Brain microvascular endothelial cell (primary cell): ENCODE results near the gene FYB1.

Source experiments
- DNase-seq: peaks from one replicate; pipeline ENCODE4 v3.0.0-alpha.2; 2020
- H3K27ac ChIP-seq: fragments of 250-450 bp; sonication (Bioruptor Pico); 2 replicates; pipeline ENCODE4 v1.5.1; 2020; ENCODE audit warnings: mild to moderate bottlenecking, moderate library complexity
- H3K27me3 ChIP-seq: fragments of 250-450 bp; sonication (Bioruptor Pico); replicated peaks from 2 replicates; pipeline ENCODE4 v1.5.1; 2020; ENCODE audit warnings: mild to moderate bottlenecking
- H3K36me3 ChIP-seq: fragments of 250-450 bp; sonication (Bioruptor Pico); replicated peaks from 2 replicates; pipeline ENCODE4 v1.5.1; 2020; ENCODE audit warnings: mild to moderate bottlenecking
- H3K4me3 ChIP-seq: 2 replicates; pipeline ENCODE4 v1.5.1; 2011; ENCODE audit warnings: low read depth, mild to moderate bottlenecking, control low read depth, low read length, moderate library complexity
- in situ Hi-C: cut with HindIII; loops from 2 replicates; pipeline ENCODE4 v1.10.0; 2017; ENCODE audit warnings: low sequenced_read_pairs, low pct_ligation_motif_present
- TF ChIP-seq, protein P1 (sequence below): IDR thresholded peaks from 2 replicates; pipeline ENCODE4 v1.5.1; 2011; ENCODE audit warnings: low read depth, mild to moderate bottlenecking, moderate library complexity, low read length, control low read depth, inconsistent platforms; ENCODE audit errors: missing control alignments

FYB1 gene

GRCh38 chr5:39080597-39081204 is 138.7 kb downstream of the FYB1 start:
- no peaks in the 10 kb centered on the region for H3K36me3 ChIP-seq
- H3K27me3 ChIP-seq: no peaks in the 10 kb centered on the region
- TF ChIP-seq, protein P1, sequence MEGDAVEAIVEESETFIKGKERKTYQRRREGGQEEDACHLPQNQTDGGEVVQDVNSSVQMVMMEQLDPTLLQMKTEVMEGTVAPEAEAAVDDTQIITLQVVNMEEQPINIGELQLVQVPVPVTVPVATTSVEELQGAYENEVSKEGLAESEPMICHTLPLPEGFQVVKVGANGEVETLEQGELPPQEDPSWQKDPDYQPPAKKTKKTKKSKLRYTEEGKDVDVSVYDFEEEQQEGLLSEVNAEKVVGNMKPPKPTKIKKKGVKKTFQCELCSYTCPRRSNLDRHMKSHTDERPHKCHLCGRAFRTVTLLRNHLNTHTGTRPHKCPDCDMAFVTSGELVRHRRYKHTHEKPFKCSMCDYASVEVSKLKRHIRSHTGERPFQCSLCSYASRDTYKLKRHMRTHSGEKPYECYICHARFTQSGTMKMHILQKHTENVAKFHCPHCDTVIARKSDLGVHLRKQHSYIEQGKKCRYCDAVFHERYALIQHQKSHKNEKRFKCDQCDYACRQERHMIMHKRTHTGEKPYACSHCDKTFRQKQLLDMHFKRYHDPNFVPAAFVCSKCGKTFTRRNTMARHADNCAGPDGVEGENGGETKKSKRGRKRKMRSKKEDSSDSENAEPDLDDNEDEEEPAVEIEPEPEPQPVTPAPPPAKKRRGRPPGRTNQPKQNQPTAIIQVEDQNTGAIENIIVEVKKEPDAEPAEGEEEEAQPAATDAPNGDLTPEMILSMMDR: peak; percentile 86
- H3K4me3 ChIP-seq: no peak overlapping the region
- no peak overlapping the region for H3K27ac ChIP-seq
- peak; percentile 25 for DNase-seq
- in situ Hi-C loops: no loop called here

DNA sequence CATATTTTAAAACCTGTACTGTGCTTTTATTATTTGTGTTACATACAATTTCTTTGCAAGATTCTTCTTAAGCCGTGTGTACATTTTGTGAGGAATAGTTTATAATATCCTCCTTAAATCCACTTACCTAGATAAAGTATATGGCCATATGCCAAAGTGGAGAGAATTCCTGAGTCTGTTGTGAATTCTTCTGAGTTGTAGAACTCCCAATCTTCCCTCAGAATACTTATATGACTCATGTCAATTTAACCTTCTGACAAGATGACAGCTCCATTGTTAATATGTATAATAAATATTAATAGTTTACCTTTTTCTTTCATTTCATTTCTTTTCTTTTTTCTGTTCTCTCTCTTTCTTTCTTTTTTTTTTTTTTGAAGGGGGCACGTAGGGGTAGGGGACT is 139.2 kb downstream of the FYB1 start:
- in situ Hi-C loops: no loop called here
- Histone ChIP-seq H3K4me3 (no peak overlapping the region), H3K27ac (no peak overlapping the region), H3K27me3 (no peaks in the 10 kb centered on the region), H3K36me3 (no peaks in the 10 kb centered on the region)
- DNase-seq: no peak
- TF ChIP-seq, protein P1: no peak

- TF ChIP-seq, protein P1: no peak
- Histone ChIP-seq H3K36me3 (no peaks in the 10 kb centered on the region), H3K4me3 (no peak overlapping the region), H3K27ac (no peak overlapping the region), H3K27me3 (no peaks in the 10 kb centered on the region)
- in situ Hi-C loops: no loop called here
- DNase-seq: no peak
These were observed 140.2 kb downstream of the FYB1 start for GRCh38 chr5:39079147-39079546.

GRCh38 chr5:39076757-39077728 is 142.3 kb downstream of the FYB1 start:
- in situ Hi-C loops: no loop called here
- TF ChIP-seq, protein P1: no peak
- no peaks in the 10 kb centered on the region for H3K27me3 ChIP-seq
- H3K27ac ChIP-seq: peak overlapping the region; percentile 55
- no peak for DNase-seq
- no peak overlapping the region for H3K4me3 ChIP-seq
- peaks cover 2% of the 10 kb centered on the region for H3K36me3 ChIP-seq

DNA sequence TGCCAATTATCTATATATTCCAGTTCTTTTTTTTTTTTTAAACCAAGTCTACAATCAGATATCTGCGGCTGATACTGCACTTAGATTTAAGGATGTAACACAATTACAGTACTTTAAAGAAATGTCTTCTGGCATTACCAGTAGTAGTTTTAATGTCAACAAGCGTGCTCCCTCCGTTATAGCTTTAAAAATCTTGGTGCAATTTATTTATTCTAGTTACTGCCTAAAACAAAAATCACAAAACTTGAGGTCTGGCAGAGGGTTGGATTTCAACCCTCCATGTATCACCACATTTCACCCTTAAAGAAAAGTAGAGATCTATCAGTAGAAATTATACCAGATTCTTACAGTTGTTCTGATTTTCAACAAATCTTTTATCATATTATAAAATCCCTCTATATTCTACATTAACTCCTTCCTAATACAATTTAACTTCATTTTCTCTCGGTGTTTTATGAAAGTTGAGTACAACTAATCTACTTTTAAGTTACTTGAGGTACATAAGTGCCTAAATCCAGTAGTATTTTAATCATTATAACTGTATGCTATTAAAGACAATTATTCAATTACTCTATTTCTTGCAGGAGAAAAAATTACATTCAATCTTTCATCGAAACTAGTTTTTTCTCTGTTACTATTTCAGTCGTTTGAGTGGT is 143.1 kb downstream of the FYB1 start:
- TF ChIP-seq, protein P1: no peak

More for the DNA sequence above, 143.1 kb downstream of the FYB1 start:
- DNase-seq: no peak
- Histone ChIP-seq H3K36me3 (peaks cover 2% of the 10 kb centered on the region), H3K4me3 (no peak overlapping the region), H3K27me3 (no peaks in the 10 kb centered on the region), H3K27ac (peak overlapping the region; percentile 55)
- in situ Hi-C loops: no loop called here
